GM10266 (cell line): ENCODE measurements around the gene ATP5F1A.

Experiments used
- DNase-seq: peaks from one replicate; pipeline ENCODE4 v3.0.0; 2012; ENCODE audit errors: extremely low spot score
- CTCF ChIP-seq: IDR thresholded peaks from 2 replicates; pipeline ENCODE4 v1.5.1; 2012; ENCODE audit warnings: mild to moderate bottlenecking, low read depth; ENCODE audit not compliant: control insufficient read depth, insufficient read depth; ENCODE audit errors: missing control alignments

Gene ATP5F1A

DNA sequence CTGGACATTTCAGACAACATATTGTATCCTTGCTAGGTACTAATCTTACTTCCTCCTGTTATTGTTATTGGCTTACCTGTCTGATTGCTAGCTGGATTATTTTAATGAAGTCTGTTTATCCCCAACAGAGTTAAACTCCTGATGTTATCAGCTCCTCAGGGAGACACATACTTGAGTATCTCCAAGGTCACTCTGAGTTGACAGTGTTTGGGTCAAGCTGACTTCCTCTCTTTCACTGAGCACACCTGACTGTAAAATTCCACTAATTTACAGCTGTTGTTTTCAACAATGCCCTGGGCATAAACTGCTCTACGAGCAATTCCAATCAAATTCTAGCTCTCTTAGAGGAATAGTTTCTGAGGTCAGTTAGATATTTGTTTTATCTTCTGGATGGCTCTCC is 15.7 kb upstream of the ATP5F1A start:
- no peak for DNase-seq
- TF ChIP-seq CTCF, result no peak

- no peak for DNase-seq
- no peak for TF ChIP-seq CTCF
Measured at GRCh38 chr18:46110406-46110805, 12.3 kb upstream of the ATP5F1A start.

- TF ChIP-seq CTCF, result no peak
- no peak for DNase-seq
Measured at GRCh38 chr18:46109386-46109785, 11.3 kb upstream of the ATP5F1A start.

- TF ChIP-seq CTCF, result no peak
- DNase-seq, result peak; percentile 77
Measured at GRCh38 chr18:46104128-46104911, 6.2 kb upstream of the ATP5F1A start, which contains the start of gene HAUS1. Gene HAUS1 (plus strand): TSS chr18:46104385. CDS start chr18:46104412, 27 bp downstream.

DNA sequence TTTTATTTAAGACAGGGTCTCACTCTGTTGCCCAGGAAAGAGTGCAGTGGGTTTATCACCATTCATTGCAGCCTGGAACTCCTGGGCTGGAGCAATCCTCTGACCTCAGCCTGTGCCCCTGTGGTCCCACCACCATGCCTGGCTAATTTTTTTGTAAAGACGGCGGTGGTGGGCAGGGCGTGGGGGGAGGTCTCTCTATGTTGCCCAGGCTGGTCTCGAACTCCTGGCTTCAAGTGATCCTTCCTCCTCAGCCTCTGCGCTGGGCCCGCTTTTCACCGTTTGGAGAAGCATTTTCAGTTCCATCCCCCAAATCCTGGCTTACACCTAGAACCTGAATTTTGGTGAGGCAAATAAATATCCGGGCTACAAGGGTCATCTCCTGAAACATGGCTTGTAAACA is 1.4 kb upstream of the ATP5F1A start:
- no peak for TF ChIP-seq CTCF
- DNase-seq, result no peak

GRCh38 chr18:46098616-46098933 is 479 bp upstream of the ATP5F1A start:
- DNase-seq, result no peak
- no peak for TF ChIP-seq CTCF

GRCh38 chr18:46097431-46097800 is 680 bp downstream of the ATP5F1A start:
- DNase-seq, result no peak
- TF ChIP-seq CTCF, result no peak
